GM19240 (cell line): ENCODE measurements around the gene SAMD14.

Source experiments
- DNase-seq: peaks from one replicate; pipeline ENCODE4 v3.0.0; 2011; ENCODE audit warnings: low spot score; ENCODE audit not compliant: insufficient read length

Gene SAMD14

GRCh38 chr17:50129728-50130558 is at the start of gene SAMD14:
Gene SAMD14 (minus strand): TSS chr17:50130160. CDS start chr17:50124959, 5,201 bp downstream.
- DNase-seq, result no peak

- no peak for DNase-seq
Observed at GRCh38 chr17:50177983-50178834, 48.2 kb upstream of the SAMD14 start.

DNA sequence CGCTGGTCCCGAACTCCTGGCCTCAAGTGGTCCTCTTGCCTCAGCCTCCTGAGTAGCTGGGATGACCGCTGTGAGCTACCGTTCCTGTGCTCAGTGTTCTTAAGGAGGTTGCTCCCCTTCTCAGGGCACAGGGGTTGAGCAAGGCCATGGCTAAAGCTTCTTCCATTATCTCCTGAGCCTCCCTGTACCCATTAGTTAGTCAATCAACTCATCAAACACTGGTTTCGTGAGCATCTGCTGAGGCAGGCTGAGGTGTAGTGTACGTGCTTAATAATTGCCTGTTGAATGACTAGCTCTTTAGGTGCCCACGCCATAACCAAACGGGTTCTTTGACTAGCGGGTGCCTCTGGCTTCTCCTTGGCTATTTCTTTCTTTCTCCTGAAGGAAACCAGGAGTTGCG is 47.5 kb upstream of the SAMD14 start:
- DNase-seq, result no peak

- DNase-seq, result no peak
Observed at GRCh38 chr17:50176559-50177357, 46.8 kb upstream of the SAMD14 start.

GRCh38 chr17:50175035-50175807 is 45.3 kb upstream of the SAMD14 start:
- DNase-seq, result no peak

DNA sequence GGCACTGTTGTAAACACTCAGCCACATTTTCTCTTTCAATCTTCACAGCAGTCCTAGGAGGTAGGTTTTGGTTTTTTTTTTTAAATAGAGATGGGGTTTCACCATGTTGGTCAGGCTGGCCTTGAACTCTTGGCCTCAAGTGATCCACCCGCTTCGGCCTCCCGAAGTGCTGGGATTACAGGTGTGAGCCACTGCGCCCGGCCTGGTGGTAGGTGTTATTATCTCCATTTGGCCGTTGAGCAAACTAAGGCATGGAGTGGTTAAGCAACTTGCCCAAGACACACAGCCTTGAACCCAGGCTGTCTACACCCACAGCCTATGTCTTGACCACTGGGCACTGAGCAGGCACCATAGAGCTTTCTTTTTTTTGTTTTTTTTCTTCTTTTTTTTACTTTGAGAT is 44.5 kb upstream of the SAMD14 start:
- no peak for DNase-seq

DNA sequence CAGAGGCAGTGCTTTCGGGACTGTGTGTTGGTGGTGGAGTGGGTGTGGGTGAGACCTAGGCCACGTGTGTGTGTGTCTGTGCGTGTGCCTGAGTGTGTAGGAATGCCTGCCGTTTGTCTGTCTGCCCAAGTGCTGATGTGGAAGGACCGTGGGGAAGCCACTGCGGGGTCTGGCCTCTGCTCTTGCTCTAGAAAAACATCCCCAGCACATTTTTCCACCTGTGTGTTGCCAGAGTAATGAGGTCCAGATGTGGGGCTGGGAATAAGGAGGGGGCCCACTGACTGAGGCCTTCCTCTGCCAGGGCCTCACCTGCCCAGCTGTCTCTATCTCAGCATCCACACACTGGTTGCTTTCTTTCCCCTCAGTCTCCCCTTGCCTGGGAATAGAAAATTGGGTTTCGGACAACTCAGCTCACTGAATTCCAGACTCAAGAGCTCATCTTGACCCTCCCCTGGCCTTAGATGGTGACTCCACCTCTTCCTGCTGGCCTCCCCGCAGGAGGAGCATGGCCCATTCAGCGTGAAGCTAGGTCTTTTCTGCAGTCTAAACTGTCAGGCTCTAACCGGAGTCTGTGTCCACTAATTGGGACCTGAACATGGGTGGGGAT is 43.5 kb upstream of the SAMD14 start:
- no peak for DNase-seq

DNA sequence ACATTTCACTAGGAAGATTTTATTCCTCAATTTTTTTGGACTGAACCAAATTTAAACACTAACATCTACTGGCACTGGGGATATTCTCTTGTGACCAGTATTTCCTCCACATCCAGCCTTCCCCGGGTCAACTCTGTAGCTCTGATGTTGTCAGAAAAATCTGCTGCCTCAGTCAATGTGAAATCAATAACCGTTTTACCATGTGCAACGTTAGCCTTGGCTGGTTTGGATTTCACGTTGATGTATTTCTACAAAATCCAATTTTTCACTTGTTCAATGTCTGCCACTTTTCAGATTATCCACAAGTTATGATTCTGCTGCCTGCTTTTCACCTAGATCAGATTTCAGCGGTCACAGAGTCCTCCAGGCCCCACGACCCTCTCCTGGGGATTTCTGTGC is 43.0 kb upstream of the SAMD14 start:
- no peak for DNase-seq

DNA sequence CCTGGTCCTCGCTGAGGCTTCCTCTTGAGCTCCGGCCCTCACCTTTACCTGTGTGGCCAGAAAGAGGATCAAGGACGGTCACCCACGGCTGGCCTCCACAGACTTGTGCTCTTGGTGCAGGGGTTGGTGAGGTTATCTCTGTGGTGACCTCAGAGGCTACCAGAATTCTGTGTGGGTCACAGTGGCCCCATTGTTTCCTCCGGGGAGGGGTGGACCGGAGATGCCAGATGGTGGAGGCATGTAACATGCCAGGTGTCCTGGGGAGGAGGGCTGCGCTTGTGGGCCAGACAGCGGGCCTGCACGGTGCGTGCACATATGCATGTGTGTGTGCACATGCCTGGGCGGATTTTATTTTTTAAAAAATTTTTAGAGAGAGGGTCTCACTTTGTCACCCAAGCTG is 42.2 kb upstream of the SAMD14 start:
- no peak for DNase-seq

- DNase-seq, result no peak
Observed at GRCh38 chr17:50171371-50172071, 41.6 kb upstream of the SAMD14 start.

- DNase-seq, result peak; percentile 78
Observed at GRCh38 chr17:50170662-50171370, 40.9 kb upstream of the SAMD14 start.

DNA sequence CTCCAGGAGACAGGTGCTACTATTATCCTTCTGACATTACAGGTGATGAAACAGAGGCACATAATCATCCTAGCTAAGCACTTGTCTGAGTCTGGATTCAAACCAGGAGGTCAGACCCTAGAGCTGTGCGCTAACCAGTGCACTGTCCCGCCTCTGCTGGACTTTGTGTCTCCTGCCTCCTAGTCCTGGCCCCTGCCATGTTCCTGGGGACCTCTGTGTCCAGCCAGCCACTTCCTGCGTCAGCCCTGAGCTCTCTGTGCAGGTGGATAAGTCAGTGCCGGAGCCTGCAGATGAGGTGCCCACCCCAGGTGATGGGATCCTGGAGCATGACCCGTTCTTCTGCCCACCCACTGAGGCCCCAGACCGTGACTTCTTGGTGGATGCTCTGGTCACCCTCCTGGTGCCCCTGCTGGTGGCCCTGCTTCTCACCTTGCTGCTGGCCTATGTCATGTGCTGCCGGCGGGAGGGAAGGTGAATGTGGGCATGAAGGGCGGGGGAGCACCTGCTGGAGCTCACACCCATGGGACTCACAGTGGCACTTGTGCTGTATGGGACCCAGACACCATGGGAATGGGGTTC is 40.0 kb upstream of the SAMD14 start:
- DNase-seq, result no peak

DNA sequence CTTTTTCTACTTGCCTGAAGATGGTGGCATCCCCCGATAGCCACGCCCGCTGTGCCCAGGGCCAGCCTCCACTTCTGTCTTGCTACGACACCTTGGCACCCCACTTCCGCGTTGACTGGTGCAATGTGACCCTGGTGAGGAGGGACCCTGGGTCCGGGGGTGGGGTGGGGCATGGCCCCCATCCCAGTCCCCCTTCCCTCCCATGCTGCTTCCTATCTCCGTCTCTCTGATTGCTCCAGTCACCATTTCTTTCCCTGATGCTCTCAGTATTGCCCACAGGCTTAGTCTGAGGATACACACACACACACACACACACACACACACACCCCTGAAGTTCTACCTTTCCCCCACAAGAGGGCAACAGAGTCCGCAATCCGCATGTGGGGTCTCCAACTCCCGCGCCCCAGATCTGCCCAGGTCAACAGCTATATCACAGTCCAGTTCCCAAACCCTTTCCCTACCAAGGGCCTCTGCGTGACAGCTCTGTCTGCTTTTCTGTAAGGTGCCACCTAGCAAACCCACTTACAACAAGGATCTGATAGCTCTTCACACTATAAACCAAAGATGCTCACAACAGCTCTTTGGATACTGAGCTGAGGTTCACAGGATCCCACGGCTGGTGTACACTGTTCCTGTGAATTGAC is 39.3 kb upstream of the SAMD14 start:
- no peak for DNase-seq

DNA sequence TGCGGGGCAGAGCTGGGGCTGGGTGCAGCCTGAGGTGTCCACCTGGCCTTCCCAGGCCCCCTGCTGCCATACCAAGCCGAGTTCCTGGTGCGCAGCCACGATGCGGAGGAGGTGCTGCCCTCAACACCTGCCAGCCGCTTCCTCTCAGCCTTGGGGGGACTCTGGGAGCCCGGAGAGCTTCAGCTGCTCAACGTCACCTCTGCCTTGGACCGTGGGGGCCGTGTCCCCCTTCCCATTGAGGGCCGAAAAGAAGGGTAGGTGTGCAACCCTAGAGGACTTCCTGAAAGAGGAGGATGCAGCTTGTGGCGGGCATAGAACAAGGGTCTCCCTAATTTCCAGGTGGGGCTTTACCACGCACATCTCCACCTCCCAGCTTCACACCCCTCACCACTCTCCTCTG is 38.4 kb upstream of the SAMD14 start:
- DNase-seq, result no peak

GRCh38 chr17:50167371-50167770 is 37.4 kb upstream of the SAMD14 start:
- no peak for DNase-seq

DNA sequence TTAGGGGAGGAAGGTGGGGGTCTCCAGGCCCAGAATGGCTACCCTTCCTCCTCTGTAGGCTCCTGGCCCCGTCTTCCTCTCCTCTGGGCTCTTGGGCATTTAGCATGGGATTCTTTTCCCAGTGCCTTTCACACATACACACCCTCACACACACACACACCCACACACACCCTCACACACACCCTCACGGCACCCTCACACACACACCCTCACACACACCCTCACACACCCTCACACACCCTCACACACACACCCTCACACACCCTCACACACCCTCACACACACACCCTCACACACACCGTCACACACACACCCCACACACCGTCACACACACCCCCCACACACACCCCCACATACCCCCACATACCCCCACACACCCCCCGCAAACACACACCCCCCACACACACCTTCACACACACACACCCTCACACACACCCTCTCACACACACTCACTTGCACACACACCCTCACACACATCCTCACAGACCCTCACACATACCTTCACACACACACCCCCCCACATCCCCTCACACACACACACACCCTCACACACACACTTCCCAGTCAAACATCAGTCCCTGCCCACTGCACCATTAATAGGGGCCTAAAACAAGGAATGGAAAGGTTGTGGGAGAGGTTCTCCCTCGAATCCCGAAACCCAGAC is 36.7 kb upstream of the SAMD14 start:
- DNase-seq, result no peak

DNA sequence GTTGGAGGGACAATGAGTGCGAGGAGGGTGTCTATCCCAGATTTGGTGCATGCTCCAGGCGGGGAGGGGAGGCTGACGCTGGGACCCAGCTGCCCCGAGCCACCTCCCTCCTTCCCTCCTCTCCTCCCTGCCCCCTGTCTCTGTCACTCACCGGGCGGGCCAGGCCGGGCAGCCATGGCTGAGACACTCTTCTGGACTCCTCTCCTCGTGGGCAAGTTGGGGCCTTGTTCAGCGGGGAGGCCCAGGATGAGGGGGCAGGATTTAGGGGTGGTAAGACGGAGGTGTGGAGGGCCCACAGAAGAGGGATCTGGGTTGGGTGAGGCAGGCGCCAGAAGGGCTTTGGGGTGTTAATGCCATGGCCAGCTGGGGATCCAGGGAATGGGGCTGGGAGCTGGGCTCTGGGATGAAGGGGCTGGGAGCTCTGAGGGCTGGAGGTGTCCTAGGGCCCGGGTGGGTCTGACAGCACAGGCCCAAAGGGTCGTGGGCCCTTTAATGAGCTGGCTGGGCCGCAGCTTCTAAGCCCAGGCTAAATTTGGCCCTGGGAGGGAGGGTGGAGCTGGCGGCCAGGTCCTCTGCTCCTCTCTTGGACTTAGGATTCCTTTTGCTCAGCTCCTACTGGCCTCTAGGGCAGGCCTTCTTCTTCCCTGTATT is 36.0 kb upstream of the SAMD14 start, which contains the start of gene SGCA:
Gene SGCA (plus strand): TSS at position 139 of the 651 bp plus-strand sequence. CDS start 36 bp downstream, at position 175.
- no peak for DNase-seq
